Stimulated activated effector memory CD8-positive, alpha-beta T cell treated with anti-CD3 and anti-CD28 coated beads, Interleukin-12 subunit alpha, Interleukin-12 subunit beta, amount 100 ng/mL, for 72 hours (primary cell): ENCODE measurements around the gene TADA2B.

Experiments
- ATAC-seq: fragments of 150-1000 bp; cut with Tn5 transposase; 2 replicates; pipeline ENCODE4 v1.10.0; 2021
- DNase-seq, 2 donors: peaks; one replicate each; pipeline ENCODE4 v3.0.0; 2021 to 2022; ENCODE audit warnings: low spot score in 2 of 2
- H3K27ac Mint-ChIP-seq: one replicate; pipeline ENCODE4 v1.8.0; 2022; ENCODE audit warnings: mild to moderate bottlenecking, mixed read lengths
- H3K36me3 Mint-ChIP-seq: one replicate; pipeline ENCODE4 v1.8.0; 2022; ENCODE audit warnings: mild to moderate bottlenecking, mixed read lengths
- H3K4me1 Mint-ChIP-seq: one replicate; pipeline ENCODE4 v1.8.0; 2022; ENCODE audit warnings: mixed read lengths
- H3K4me3 Mint-ChIP-seq: one replicate; pipeline ENCODE4 v1.8.0; 2022; ENCODE audit warnings: mild to moderate bottlenecking, mixed read lengths
- H3K9me3 Mint-ChIP-seq: one replicate; pipeline ENCODE4 v1.8.0; 2022; ENCODE audit warnings: mixed read lengths

TADA2B gene

GRCh38 chr4:7025040-7025602 is 18.1 kb upstream of the TADA2B start:
- DNase-seq = no peak
- peaks cover 22% of the 10 kb centered on the region for H3K4me1 Mint-ChIP-seq
- H3K4me3 Mint-ChIP-seq = no peak overlapping the region
- H3K36me3 Mint-ChIP-seq = peaks cover 94% of the 10 kb centered on the region
- H3K9me3 Mint-ChIP-seq = no peaks in the 10 kb centered on the region
- H3K27ac Mint-ChIP-seq = no peak overlapping the region
- no peak for ATAC-seq

GRCh38 chr4:7026107-7026506 is 17.1 kb upstream of the TADA2B start:
- peaks cover 22% of the 10 kb centered on the region for H3K4me1 Mint-ChIP-seq
- peaks cover 94% of the 10 kb centered on the region for H3K36me3 Mint-ChIP-seq
- H3K27ac Mint-ChIP-seq = peak overlapping the region; percentile 68
- ATAC-seq (no peak), DNase-seq (no peak)
- no peak overlapping the region for H3K4me3 Mint-ChIP-seq
- no peaks in the 10 kb centered on the region for H3K9me3 Mint-ChIP-seq

- peaks cover 94% of the 10 kb centered on the region for H3K36me3 Mint-ChIP-seq
- no peak overlapping the region for H3K4me3 Mint-ChIP-seq
- H3K4me1 Mint-ChIP-seq = peaks cover 18% of the 10 kb centered on the region
- ATAC-seq (no peak), DNase-seq (no peak)
- peak overlapping the region; percentile 68 for H3K27ac Mint-ChIP-seq
- no peaks in the 10 kb centered on the region for H3K9me3 Mint-ChIP-seq
Measured at GRCh38 chr4:7027284-7027683, 15.9 kb upstream of the TADA2B start.

GRCh38 chr4:7027913-7028312 is 15.3 kb upstream of the TADA2B start:
- peaks cover 17% of the 10 kb centered on the region for H3K4me1 Mint-ChIP-seq
- no peak overlapping the region for H3K4me3 Mint-ChIP-seq
- H3K36me3 Mint-ChIP-seq = peaks cover 92% of the 10 kb centered on the region
- peak overlapping the region; percentile 68 for H3K27ac Mint-ChIP-seq
- DNase-seq (no peak), ATAC-seq (no peak)
- H3K9me3 Mint-ChIP-seq = no peaks in the 10 kb centered on the region

- H3K4me3 Mint-ChIP-seq = no peak overlapping the region
- peaks cover 85% of the 10 kb centered on the region for H3K36me3 Mint-ChIP-seq
- DNase-seq (no peak), ATAC-seq (no peak)
- H3K4me1 Mint-ChIP-seq = peaks cover 17% of the 10 kb centered on the region
- peak overlapping the region; percentile 78 for H3K27ac Mint-ChIP-seq
- H3K9me3 Mint-ChIP-seq = no peaks in the 10 kb centered on the region
Measured at GRCh38 chr4:7029212-7029611, 14.0 kb upstream of the TADA2B start.

GRCh38 chr4:7029921-7030320 is 13.3 kb upstream of the TADA2B start:
- no peak for DNase-seq
- Mint-ChIP-seq H3K36me3 (peaks cover 79% of the 10 kb centered on the region), H3K4me1 (peaks cover 17% of the 10 kb centered on the region), H3K4me3 (no peak overlapping the region), H3K9me3 (no peaks in the 10 kb centered on the region), H3K27ac (peak overlapping the region; percentile 78)
- ATAC-seq = no peak

GRCh38 chr4:7030856-7031255 is 12.3 kb upstream of the TADA2B start:
- ATAC-seq (no peak), DNase-seq (no peak)
- Mint-ChIP-seq H3K27ac (peak overlapping the region; percentile 44), H3K4me1 (peaks cover 17% of the 10 kb centered on the region), H3K9me3 (no peaks in the 10 kb centered on the region), H3K36me3 (peaks cover 74% of the 10 kb centered on the region), H3K4me3 (no peak overlapping the region)

- ATAC-seq = no peak
- no peak for DNase-seq
- Mint-ChIP-seq H3K36me3 (peaks cover 64% of the 10 kb centered on the region), H3K4me3 (no peak overlapping the region), H3K9me3 (no peaks in the 10 kb centered on the region), H3K4me1 (peaks cover 15% of the 10 kb centered on the region), H3K27ac (no peak overlapping the region)
Measured at GRCh38 chr4:7031558-7032449, 11.4 kb upstream of the TADA2B start.

GRCh38 chr4:7032596-7032995 is 10.6 kb upstream of the TADA2B start:
- H3K9me3 Mint-ChIP-seq = no peaks in the 10 kb centered on the region
- no peak for DNase-seq
- H3K4me1 Mint-ChIP-seq = peaks cover 7% of the 10 kb centered on the region
- H3K4me3 Mint-ChIP-seq = no peak overlapping the region
- peaks cover 56% of the 10 kb centered on the region for H3K36me3 Mint-ChIP-seq
- no peak for ATAC-seq
- H3K27ac Mint-ChIP-seq = no peak overlapping the region

GRCh38 chr4:7034262-7035081 is 8.7 kb upstream of the TADA2B start:
- no peak overlapping the region for H3K4me3 Mint-ChIP-seq
- DNase-seq = no peak
- peaks cover 39% of the 10 kb centered on the region for H3K36me3 Mint-ChIP-seq
- no peaks in the 10 kb centered on the region for H3K4me1 Mint-ChIP-seq
- H3K9me3 Mint-ChIP-seq = no peaks in the 10 kb centered on the region
- no peak overlapping the region for H3K27ac Mint-ChIP-seq
- ATAC-seq = no peak

GRCh38 chr4:7037425-7037824 is 5.7 kb upstream of the TADA2B start:
- DNase-seq (no peak), ATAC-seq (no peak)
- H3K9me3 Mint-ChIP-seq = no peaks in the 10 kb centered on the region
- H3K4me1 Mint-ChIP-seq = peaks cover 10% of the 10 kb centered on the region
- peaks cover 16% of the 10 kb centered on the region for H3K36me3 Mint-ChIP-seq
- no peak overlapping the region for H3K4me3 Mint-ChIP-seq
- H3K27ac Mint-ChIP-seq = no peak overlapping the region

GRCh38 chr4:7040765-7041164 is 2.4 kb upstream of the TADA2B start:
- Mint-ChIP-seq H3K36me3 (peaks cover 18% of the 10 kb centered on the region), H3K4me1 (peaks cover 32% of the 10 kb centered on the region), H3K4me3 (no peak overlapping the region), H3K27ac (no peak overlapping the region), H3K9me3 (no peaks in the 10 kb centered on the region)
- ATAC-seq (no peak), DNase-seq (no peak)

GRCh38 chr4:7041246-7041645 is 1.9 kb upstream of the TADA2B start:
- ATAC-seq (no peak), DNase-seq (no peak)
- Mint-ChIP-seq H3K4me3 (peak overlapping the region; percentile 92), H3K4me1 (peaks cover 36% of the 10 kb centered on the region), H3K9me3 (no peaks in the 10 kb centered on the region), H3K27ac (no peak overlapping the region), H3K36me3 (peaks cover 18% of the 10 kb centered on the region)

- H3K27ac Mint-ChIP-seq = peak overlapping the region; percentile 94
- peak overlapping the region; percentile 92 for H3K4me3 Mint-ChIP-seq
Measured at GRCh38 chr4:7041801-7042502, 1.2 kb upstream of the TADA2B start.

More at GRCh38 chr4:7041801-7042502, 1.2 kb upstream of the TADA2B start:
- peaks cover 43% of the 10 kb centered on the region for H3K4me1 Mint-ChIP-seq
- H3K36me3 Mint-ChIP-seq = peaks cover 18% of the 10 kb centered on the region
- ATAC-seq (no peak), DNase-seq (no peak)
- no peaks in the 10 kb centered on the region for H3K9me3 Mint-ChIP-seq
